Mesothelial cell of epicardium (in vitro differentiated cells): ENCODE results near the gene BNC2. TPM values are rescaled to one million over a fixed set of nuclear protein-coding genes. Genes with fewer than 3 reads are reported as not detected.
A peak's percentile ranks its signal among the peaks of the same experiment; 100 is the strongest.

Source experiments
- DNase-seq, 2 experiments: peaks; one replicate each; pipeline ENCODE4 v3.0.0; 2021; ENCODE audit warnings: low spot score in 2 of 2; ENCODE audit not compliant: unreplicated experiment in 2 of 2
- H3K27ac Mint-ChIP-seq: 2 replicates; pipeline ENCODE4 v1.8.0; 2021; ENCODE audit warnings: mixed read lengths
- H3K27me3 Mint-ChIP-seq: 2 replicates; pipeline ENCODE4 v1.8.0; 2021; ENCODE audit warnings: low read depth, mixed read lengths
- H3K36me3 Mint-ChIP-seq: 2 replicates; pipeline ENCODE4 v1.8.0; 2021; ENCODE audit warnings: mixed read lengths
- H3K4me1 Mint-ChIP-seq: 2 replicates; pipeline ENCODE4 v1.8.0; 2021; ENCODE audit warnings: mixed read lengths
- H3K4me3 Mint-ChIP-seq: 2 replicates; pipeline ENCODE4 v1.8.0; 2021; ENCODE audit warnings: mild to moderate bottlenecking, moderate library complexity, mixed read lengths
- H3K9me3 Mint-ChIP-seq: 2 replicates; pipeline ENCODE4 v1.8.0; 2021; ENCODE audit warnings: mixed read lengths
- total RNA-seq: library from RNA; stranded (reverse); gene quantifications from 3 replicates; pipeline ENCODE4 v1.2.1, GENCODE V29; 2021
- TF ChIP-seq, protein P1 (sequence below): fragments of 200-600 bp; sonication (generic); IDR thresholded peaks from one replicate; pipeline ENCODE4 v1.5.0; 2021; ENCODE audit warnings: antibody characterized with exemption; ENCODE audit not compliant: unreplicated experiment

Gene BNC2
- total RNA-seq, 1 donor from 2014 or later, result 45.1 TPM

DNA sequence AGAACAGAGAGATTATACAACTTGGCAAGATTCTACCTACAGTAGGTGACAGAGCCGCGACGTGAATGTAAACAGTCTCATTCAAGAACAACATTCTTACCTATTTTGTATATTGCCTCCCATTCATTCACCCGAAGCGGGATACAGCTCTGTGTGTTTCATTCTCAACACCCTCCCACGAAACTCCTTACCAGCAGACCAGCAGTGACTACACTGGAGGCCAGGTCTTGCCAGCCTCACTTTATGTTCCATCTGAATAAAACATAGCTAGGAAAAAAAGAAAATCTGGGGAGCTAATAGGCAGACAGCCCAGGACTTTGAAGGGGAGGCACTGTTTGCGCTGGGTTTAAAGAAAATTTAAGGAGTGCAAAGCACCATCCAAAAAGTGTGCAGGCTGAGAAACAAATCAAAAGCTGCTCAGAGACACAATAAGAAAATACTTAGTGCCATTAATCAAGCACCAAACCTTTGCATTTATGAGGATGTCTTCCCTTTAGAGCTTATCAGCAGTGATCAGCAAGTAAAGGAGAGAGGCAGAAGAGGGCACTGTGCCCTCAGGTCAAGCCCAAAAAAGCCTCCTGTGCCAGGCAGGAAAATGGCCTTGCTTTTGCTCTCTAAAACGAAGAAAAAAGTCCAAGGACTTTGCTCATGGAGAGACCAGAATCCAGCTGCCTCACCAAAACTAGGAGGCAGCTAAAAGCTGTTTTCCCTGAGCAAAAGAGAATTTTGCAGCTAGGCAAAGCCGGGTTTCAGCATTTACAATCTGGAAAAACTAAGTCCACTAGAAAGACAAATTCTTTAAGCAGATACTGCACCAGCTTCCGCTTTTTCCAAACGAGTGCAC, 295.1 kb downstream of the BNC2 start:
- H3K9me3 Mint-ChIP-seq, result no peaks in the 10 kb centered on the region
- no peak overlapping the region for H3K4me3 Mint-ChIP-seq
- peak overlapping the region; percentile 87 for H3K27ac Mint-ChIP-seq
- H3K36me3 Mint-ChIP-seq, result no peaks in the 10 kb centered on the region
- peaks cover 56% of the 10 kb centered on the region for H3K4me1 Mint-ChIP-seq
- H3K27me3 Mint-ChIP-seq, result no peaks in the 10 kb centered on the region
- TF ChIP-seq, protein P1, sequence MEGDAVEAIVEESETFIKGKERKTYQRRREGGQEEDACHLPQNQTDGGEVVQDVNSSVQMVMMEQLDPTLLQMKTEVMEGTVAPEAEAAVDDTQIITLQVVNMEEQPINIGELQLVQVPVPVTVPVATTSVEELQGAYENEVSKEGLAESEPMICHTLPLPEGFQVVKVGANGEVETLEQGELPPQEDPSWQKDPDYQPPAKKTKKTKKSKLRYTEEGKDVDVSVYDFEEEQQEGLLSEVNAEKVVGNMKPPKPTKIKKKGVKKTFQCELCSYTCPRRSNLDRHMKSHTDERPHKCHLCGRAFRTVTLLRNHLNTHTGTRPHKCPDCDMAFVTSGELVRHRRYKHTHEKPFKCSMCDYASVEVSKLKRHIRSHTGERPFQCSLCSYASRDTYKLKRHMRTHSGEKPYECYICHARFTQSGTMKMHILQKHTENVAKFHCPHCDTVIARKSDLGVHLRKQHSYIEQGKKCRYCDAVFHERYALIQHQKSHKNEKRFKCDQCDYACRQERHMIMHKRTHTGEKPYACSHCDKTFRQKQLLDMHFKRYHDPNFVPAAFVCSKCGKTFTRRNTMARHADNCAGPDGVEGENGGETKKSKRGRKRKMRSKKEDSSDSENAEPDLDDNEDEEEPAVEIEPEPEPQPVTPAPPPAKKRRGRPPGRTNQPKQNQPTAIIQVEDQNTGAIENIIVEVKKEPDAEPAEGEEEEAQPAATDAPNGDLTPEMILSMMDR, result no peak
- DNase-seq, result no peak

DNA sequence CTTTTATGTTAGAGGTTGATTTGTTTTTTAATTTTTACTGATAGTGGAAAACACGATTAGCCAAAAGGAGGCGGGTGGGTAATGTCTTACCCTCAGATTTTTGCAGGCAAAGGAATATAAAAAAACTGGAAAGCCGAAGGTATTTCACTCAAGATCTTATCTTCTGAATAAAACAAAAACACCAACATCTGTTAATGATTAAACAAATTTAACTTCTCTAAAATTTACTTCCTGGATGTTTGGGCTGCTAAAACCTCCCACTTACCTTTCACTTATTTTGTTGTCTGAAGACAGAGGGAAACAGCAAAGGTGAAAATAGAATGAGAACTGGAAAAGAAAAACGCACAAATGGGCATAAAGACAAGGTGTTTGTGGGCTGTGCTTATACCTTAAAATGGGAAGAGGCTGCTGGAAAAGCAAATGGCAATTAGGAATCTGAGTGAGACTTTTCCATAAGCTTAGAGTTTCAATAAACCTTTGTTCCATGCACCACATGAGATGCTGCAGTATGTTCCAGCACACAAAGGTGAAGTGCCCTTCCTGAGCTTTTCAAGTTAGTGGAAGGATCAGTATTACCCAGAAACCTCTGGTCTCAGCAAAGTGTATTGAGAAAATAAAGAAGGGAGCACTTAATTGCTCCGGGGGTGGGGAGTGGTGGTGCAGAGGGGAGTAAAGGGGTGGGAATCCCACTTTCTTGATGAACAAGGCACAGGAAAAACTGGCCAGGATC, 298.3 kb downstream of the BNC2 start:
- Mint-ChIP-seq H3K9me3 (no peaks in the 10 kb centered on the region), H3K4me1 (peaks cover 56% of the 10 kb centered on the region), H3K36me3 (no peaks in the 10 kb centered on the region), H3K27me3 (no peaks in the 10 kb centered on the region), H3K4me3 (no peak overlapping the region), H3K27ac (peak overlapping the region; percentile 55)
- TF ChIP-seq, protein P1, result no peak
- DNase-seq, result no peak

DNA sequence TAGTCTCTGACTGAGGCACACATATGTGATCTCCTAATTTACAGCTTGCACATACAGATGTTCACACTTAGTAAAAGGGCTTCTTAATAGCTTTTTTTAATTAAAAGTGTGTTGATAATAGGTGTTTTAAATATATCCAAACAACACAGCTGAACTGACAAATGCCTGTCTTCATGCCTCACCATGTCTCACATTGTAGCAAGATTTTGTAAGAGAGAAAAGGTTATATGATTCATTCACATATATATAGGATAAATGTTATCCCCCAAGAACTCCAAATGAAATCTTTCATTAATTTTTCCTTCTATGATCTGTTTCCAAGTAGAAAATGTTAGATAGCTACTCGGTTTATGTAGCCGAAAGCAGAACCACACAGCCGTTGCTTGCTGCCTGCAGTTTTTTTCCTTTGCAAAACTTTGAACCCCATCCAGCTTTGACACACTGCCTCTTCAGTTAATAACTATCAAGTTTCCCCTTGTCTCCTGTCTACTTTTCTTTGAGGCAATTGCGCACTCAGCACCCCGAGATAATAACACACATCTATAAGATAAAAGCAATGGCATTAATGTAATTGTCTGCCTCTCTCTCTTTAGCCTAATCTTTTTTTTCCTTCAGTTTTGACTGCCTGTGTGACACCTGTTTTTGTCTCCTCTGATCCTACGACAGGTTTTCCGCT, 299.2 kb downstream of the BNC2 start:
- Mint-ChIP-seq H3K27me3 (no peaks in the 10 kb centered on the region), H3K4me1 (peaks cover 52% of the 10 kb centered on the region), H3K9me3 (no peaks in the 10 kb centered on the region), H3K27ac (peak overlapping the region; percentile 0), H3K4me3 (no peak overlapping the region), H3K36me3 (no peaks in the 10 kb centered on the region)
- no peak for DNase-seq
- TF ChIP-seq, protein P1, result no peak

DNA sequence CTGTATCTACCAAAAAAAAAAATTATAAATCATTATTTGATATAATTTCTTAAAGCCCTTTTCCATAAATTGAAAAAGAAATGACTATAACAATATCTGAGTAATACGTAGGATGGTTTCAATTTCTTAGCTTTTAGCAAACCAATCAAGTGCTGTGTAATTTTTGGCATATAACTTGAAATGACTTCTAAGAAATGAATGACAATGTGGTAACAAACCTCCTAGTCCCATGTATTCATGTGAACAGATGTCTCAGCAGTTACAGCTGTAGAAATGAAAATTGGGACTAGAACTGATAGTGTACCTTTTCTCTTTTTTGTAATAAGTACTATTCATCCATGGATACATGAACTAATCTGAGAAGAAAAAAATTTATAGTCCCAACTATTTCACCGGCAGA, 307.0 kb downstream of the BNC2 start:
- H3K4me3 Mint-ChIP-seq, result no peak overlapping the region
- no peaks in the 10 kb centered on the region for H3K36me3 Mint-ChIP-seq
- TF ChIP-seq, protein P1, result no peak
- no peaks in the 10 kb centered on the region for H3K27me3 Mint-ChIP-seq
- H3K27ac Mint-ChIP-seq, result no peak overlapping the region
- H3K4me1 Mint-ChIP-seq, result peaks cover 12% of the 10 kb centered on the region
- H3K9me3 Mint-ChIP-seq, result peaks cover 5% of the 10 kb centered on the region
- DNase-seq, result no peak

DNA sequence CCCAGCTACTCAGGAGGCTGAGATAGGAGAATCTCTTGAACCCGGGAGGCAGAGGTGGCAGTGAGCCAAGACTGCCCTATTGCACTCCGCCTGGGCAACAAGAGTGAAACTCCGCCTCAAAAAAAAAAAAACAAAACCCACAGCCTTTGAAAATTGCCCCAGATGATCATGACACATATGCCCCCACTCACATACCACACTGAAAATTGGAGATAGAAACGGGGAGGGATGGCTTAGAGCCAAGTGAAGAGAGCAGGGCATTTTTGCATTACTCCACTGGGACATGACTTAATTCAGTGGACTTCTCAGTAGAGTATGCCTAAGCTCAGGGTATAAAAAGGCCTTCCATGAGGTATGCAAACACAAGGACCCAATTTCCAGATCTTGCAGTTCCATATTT, 309.3 kb downstream of the BNC2 start:
- Mint-ChIP-seq H3K27me3 (no peaks in the 10 kb centered on the region), H3K27ac (no peak overlapping the region), H3K4me3 (no peak overlapping the region), H3K9me3 (peaks cover 5% of the 10 kb centered on the region), H3K36me3 (no peaks in the 10 kb centered on the region), H3K4me1 (peaks cover 8% of the 10 kb centered on the region)
- no peak for DNase-seq
- TF ChIP-seq, protein P1, result no peak
